Activated CD8-positive, alpha-beta memory T cell treated with anti-CD3 and anti-CD28 coated beads for 1 hour (primary cell): ENCODE data around the gene RPS19BP1.

Experiments used
- DNase-seq, 2 donors: peaks; one replicate each; pipeline ENCODE4 v3.0.0-alpha.2; 2020; ENCODE audit warnings: low read depth in 1 of 2; ENCODE audit errors: extremely low read depth in 1 of 2

Gene RPS19BP1

GRCh38 chr22:39559456-39560105 lies 27.0 kb upstream of the RPS19BP1 start:
- DNase-seq = no peak

- DNase-seq = no peak
These were observed 26.4 kb upstream of the RPS19BP1 start for GRCh38 chr22:39558950-39559349.

- DNase-seq = no peak
These were observed 25.7 kb upstream of the RPS19BP1 start for GRCh38 chr22:39558254-39558727.

GRCh38 chr22:39556970-39557841 lies 24.7 kb upstream of the RPS19BP1 start:
- DNase-seq = peak in 1 of 2 donors; percentile 13

- no peak for DNase-seq
These were observed 21.6 kb upstream of the RPS19BP1 start for GRCh38 chr22:39554151-39554550.

GRCh38 chr22:39553429-39553828 lies 20.9 kb upstream of the RPS19BP1 start:
- no peak for DNase-seq

GRCh38 chr22:39547587-39547947 lies 15.0 kb upstream of the RPS19BP1 start:
- no peak for DNase-seq

GRCh38 chr22:39546889-39547586 lies 14.5 kb upstream of the RPS19BP1 start:
- no peak for DNase-seq

GRCh38 chr22:39545386-39546365 lies 13.1 kb upstream of the RPS19BP1 start:
- peak; percentile 33 to 64 for DNase-seq

GRCh38 chr22:39543095-39543494 lies 10.5 kb upstream of the RPS19BP1 start:
- no peak for DNase-seq

GRCh38 chr22:39537975-39538374 lies 5.4 kb upstream of the RPS19BP1 start:
- no peak for DNase-seq

GRCh38 chr22:39536711-39537110 lies 4.2 kb upstream of the RPS19BP1 start:
- DNase-seq = no peak

- no peak for DNase-seq
These were observed 3.4 kb upstream of the RPS19BP1 start for GRCh38 chr22:39535831-39536449.

GRCh38 chr22:39535357-39535725 lies 2.8 kb upstream of the RPS19BP1 start:
- DNase-seq = no peak

GRCh38 chr22:39534591-39535356 lies 2.2 kb upstream of the RPS19BP1 start:
- DNase-seq = peak; percentile 51 to 75

GRCh38 chr22:39534092-39534506 lies 1.6 kb upstream of the RPS19BP1 start:
- no peak for DNase-seq

GRCh38 chr22:39530692-39531331 lies 1.7 kb downstream of the RPS19BP1 start:
- no peak for DNase-seq

- no peak for DNase-seq
These were observed 2.4 kb downstream of the RPS19BP1 start for GRCh38 chr22:39530116-39530515.

GRCh38 chr22:39529487-39529851 lies 3.1 kb downstream of the RPS19BP1 start:
- no peak for DNase-seq
